ENCODE data around the gene DNM3.

DNA sequence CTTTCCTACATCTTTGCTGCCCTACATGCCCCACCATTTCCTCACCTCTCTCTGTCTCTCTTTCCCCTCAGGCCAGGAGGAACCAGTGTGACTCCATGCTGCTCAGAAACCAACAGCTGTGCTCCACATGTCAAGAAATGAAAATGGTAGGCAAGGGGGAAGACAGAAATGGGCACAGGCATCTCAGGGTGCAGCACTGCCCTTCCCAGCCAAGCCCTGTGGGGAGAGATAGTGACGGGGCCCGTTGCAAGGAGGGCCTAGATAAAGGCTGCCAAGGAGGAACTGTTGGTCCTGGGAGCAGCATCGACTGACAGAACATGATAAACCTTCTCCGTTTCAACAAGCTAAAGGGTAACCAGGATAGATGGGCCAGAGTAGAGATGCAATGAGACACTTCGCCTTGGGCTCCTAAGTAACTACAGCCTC is 615.1 kb downstream of the DNM3 start:
- TF ChIP-seq, protein P1, sequence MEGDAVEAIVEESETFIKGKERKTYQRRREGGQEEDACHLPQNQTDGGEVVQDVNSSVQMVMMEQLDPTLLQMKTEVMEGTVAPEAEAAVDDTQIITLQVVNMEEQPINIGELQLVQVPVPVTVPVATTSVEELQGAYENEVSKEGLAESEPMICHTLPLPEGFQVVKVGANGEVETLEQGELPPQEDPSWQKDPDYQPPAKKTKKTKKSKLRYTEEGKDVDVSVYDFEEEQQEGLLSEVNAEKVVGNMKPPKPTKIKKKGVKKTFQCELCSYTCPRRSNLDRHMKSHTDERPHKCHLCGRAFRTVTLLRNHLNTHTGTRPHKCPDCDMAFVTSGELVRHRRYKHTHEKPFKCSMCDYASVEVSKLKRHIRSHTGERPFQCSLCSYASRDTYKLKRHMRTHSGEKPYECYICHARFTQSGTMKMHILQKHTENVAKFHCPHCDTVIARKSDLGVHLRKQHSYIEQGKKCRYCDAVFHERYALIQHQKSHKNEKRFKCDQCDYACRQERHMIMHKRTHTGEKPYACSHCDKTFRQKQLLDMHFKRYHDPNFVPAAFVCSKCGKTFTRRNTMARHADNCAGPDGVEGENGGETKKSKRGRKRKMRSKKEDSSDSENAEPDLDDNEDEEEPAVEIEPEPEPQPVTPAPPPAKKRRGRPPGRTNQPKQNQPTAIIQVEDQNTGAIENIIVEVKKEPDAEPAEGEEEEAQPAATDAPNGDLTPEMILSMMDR (IDR thresholded peaks at IDR 0.05) = no peak
- no peak for TF ChIP-seq POLR2A (IDR thresholded peaks at IDR 0.05)
